ENCODE measurements around the gene SLC44A1. TPM values are rescaled to one million over a fixed set of nuclear protein-coding genes. Genes with fewer than 3 reads are reported as not detected.

SLC44A1 gene
- total RNA-seq, 1 donor from 2014 or later = 13.9 TPM

GRCh38 chr9:105331755-105332154, 87.3 kb downstream of the SLC44A1 start:
- Mint-ChIP-seq H3K27me3 (ENCODE audit: low read depth) (no peaks in the 10 kb centered on the region), H3K4me1 (peaks cover 12% of the 10 kb centered on the region), H3K9me3 (no peaks in the 10 kb centered on the region), H3K36me3 (ENCODE audit: low read depth) (no peaks in the 10 kb centered on the region), H3K4me3 (no peak overlapping the region), H3K27ac (ENCODE audit: unreplicated experiment) (no peak overlapping the region)
- no peak for TF ChIP-seq CTCF (conservative IDR thresholded peaks at IDR 0.05)
- no peak for DNase-seq (ENCODE audit: low read depth, low spot score)

GRCh38 chr9:105332471-105332870, 88.0 kb downstream of the SLC44A1 start:
- peaks cover 12% of the 10 kb centered on the region for H3K4me1 Mint-ChIP-seq
- TF ChIP-seq CTCF (conservative IDR thresholded peaks at IDR 0.05) = no peak
- no peak overlapping the region for H3K4me3 Mint-ChIP-seq
- no peak for DNase-seq (ENCODE audit: low read depth, low spot score)
- no peaks in the 10 kb centered on the region for H3K9me3 Mint-ChIP-seq
- H3K36me3 Mint-ChIP-seq (ENCODE audit: low read depth) = no peaks in the 10 kb centered on the region
- no peak overlapping the region for H3K27ac Mint-ChIP-seq (ENCODE audit: unreplicated experiment)
- H3K27me3 Mint-ChIP-seq (ENCODE audit: low read depth) = no peaks in the 10 kb centered on the region

GRCh38 chr9:105333076-105333475, 88.6 kb downstream of the SLC44A1 start:
- no peaks in the 10 kb centered on the region for H3K36me3 Mint-ChIP-seq (ENCODE audit: low read depth)
- TF ChIP-seq CTCF (conservative IDR thresholded peaks at IDR 0.05) = no peak
- no peak overlapping the region for H3K4me3 Mint-ChIP-seq
- no peaks in the 10 kb centered on the region for H3K9me3 Mint-ChIP-seq
- H3K27me3 Mint-ChIP-seq (ENCODE audit: low read depth) = no peaks in the 10 kb centered on the region
- H3K27ac Mint-ChIP-seq (ENCODE audit: unreplicated experiment) = no peak overlapping the region
- no peak for DNase-seq (ENCODE audit: low read depth, low spot score)
- H3K4me1 Mint-ChIP-seq = peaks cover 12% of the 10 kb centered on the region

GRCh38 chr9:105333811-105334210, 89.4 kb downstream of the SLC44A1 start:
- no peak for DNase-seq (ENCODE audit: low read depth, low spot score)
- no peaks in the 10 kb centered on the region for H3K9me3 Mint-ChIP-seq
- no peaks in the 10 kb centered on the region for H3K36me3 Mint-ChIP-seq (ENCODE audit: low read depth)
- no peaks in the 10 kb centered on the region for H3K27me3 Mint-ChIP-seq (ENCODE audit: low read depth)
- TF ChIP-seq CTCF (conservative IDR thresholded peaks at IDR 0.05) = no peak
- H3K4me1 Mint-ChIP-seq = peaks cover 12% of the 10 kb centered on the region
- H3K27ac Mint-ChIP-seq (ENCODE audit: unreplicated experiment) = no peak overlapping the region
- no peak overlapping the region for H3K4me3 Mint-ChIP-seq

- Mint-ChIP-seq H3K4me1 (peaks cover 12% of the 10 kb centered on the region), H3K36me3 (ENCODE audit: low read depth) (no peaks in the 10 kb centered on the region), H3K9me3 (no peaks in the 10 kb centered on the region), H3K4me3 (no peak overlapping the region), H3K27ac (ENCODE audit: unreplicated experiment) (no peak overlapping the region), H3K27me3 (ENCODE audit: low read depth) (no peaks in the 10 kb centered on the region)
- no peak for TF ChIP-seq CTCF (conservative IDR thresholded peaks at IDR 0.05)
- DNase-seq (ENCODE audit: low read depth, low spot score) = no peak
Observed at GRCh38 chr9:105338308-105338707, 93.9 kb downstream of the SLC44A1 start.

- Mint-ChIP-seq H3K27me3 (ENCODE audit: low read depth) (no peaks in the 10 kb centered on the region), H3K4me1 (peaks cover 3% of the 10 kb centered on the region), H3K36me3 (ENCODE audit: low read depth) (no peaks in the 10 kb centered on the region), H3K9me3 (no peaks in the 10 kb centered on the region), H3K27ac (ENCODE audit: unreplicated experiment) (no peak overlapping the region), H3K4me3 (no peak overlapping the region)
- no peak for DNase-seq (ENCODE audit: low read depth, low spot score)
- no peak for TF ChIP-seq CTCF (conservative IDR thresholded peaks at IDR 0.05)
Observed at GRCh38 chr9:105339849-105340248, 95.4 kb downstream of the SLC44A1 start.
